Measurements from ENCODE around the gene ILF3.

The ILF3 gene

GRCh38 chr19:10737722-10738121 lies 83.6 kb downstream of the ILF3 start:
- no peak for DNase-seq

GRCh38 chr19:10740798-10741197 lies 86.7 kb downstream of the ILF3 start:
- no peak for DNase-seq
